H1 (cell line): ENCODE data around the gene ABL2. TPM values are rescaled to one million over a fixed set of nuclear protein-coding genes. Genes with fewer than 3 reads are reported as not detected.

Source experiments
- CTCF ChIA-PET: fragments of 300-600 bp; sonication (Branson Sonifier 250); formaldehyde crosslinking; loops from one replicate; lab custom pipeline; 2021; ENCODE audit not compliant: partially characterized antibody; lab: Charles Lee
- POLR2A ChIA-PET: fragments of 300-600 bp; sonication (Branson Sonifier 250); formaldehyde crosslinking; loops from one replicate; lab custom pipeline; 2021; ENCODE audit warnings: inconsistent platforms; ENCODE audit not compliant: partially characterized antibody; lab: Charles Lee
- DNase-seq, 2 experiments: peaks; one replicate each; pipeline versions ENCODE4 v3.0.0 to v3.0.0-alpha.2; 2010 to 2022; ENCODE audit warnings: low spot score in 2 of 2, low read depth in 1 of 2, mixed read lengths in 1 of 2
- FAIRE-seq: peaks from 2 replicates; lab custom pipeline; 2011; peaks lifted over from hg19 to GRCh38; lab: Jason Lieb, UNC
- H2AFZ ChIP-seq: 2 replicates; pipeline ENCODE4 v1.8.1; 2012; ENCODE audit warnings: low read length, inconsistent platforms
- H2AK5ac ChIP-seq: 2 replicates; pipeline ENCODE4 v1.6.1; 2013; ENCODE audit warnings: low read depth, low read length
- H2BK120ac ChIP-seq: replicated peaks from 2 replicates; pipeline ENCODE3; 2013; ENCODE audit warnings: low read depth, low read length, inconsistent platforms
- H2BK12ac ChIP-seq: 2 replicates; pipeline ENCODE4 v1.6.1; 2013; ENCODE audit warnings: low read depth, low read length
- H2BK15ac ChIP-seq: 2 replicates; pipeline ENCODE4 v1.6.1; 2013; ENCODE audit warnings: low read length
- H2BK20ac ChIP-seq: 2 replicates; pipeline ENCODE4 v1.6.1; 2013; ENCODE audit warnings: low read length
- H2BK5ac ChIP-seq: 2 replicates; pipeline ENCODE4 v1.6.1; 2013; ENCODE audit warnings: low read depth, low read length
- H3K14ac ChIP-seq: 2 replicates; pipeline ENCODE4 v1.6.1; 2013; ENCODE audit warnings: inconsistent platforms; ENCODE audit not compliant: insufficient read length
- H3K18ac ChIP-seq: 2 replicates; pipeline ENCODE4 v1.6.1; 2013; ENCODE audit warnings: low read length; ENCODE audit errors: extremely low read depth
- H3K23ac ChIP-seq: 2 replicates; pipeline ENCODE4 v1.6.1; 2013; ENCODE audit warnings: inconsistent platforms; ENCODE audit not compliant: insufficient read length
- H3K23me2 ChIP-seq: 2 replicates; pipeline ENCODE4 v1.6.1; 2013; ENCODE audit warnings: low read depth, low read length
- H3K27ac ChIP-seq: 2 replicates; pipeline ENCODE4 v1.6.1; 2011; ENCODE audit warnings: low read depth, low read length, inconsistent platforms
- H3K27me3 ChIP-seq, 4 experiments: replicated peaks in 1 of 4; 1 replicate in 1 of 4; 2 replicates in 3 of 4; pipeline versions ENCODE4 v1.6.1 to v1.8.1; 2011 to 2013; ENCODE audit warnings: low read length in 3 of 4, mild to moderate bottlenecking in 3 of 4, inconsistent platforms in 2 of 4, mixed read lengths in 2 of 4, moderate library complexity in 1 of 4; ENCODE audit not compliant: control insufficient read depth in 3 of 4, insufficient read depth in 3 of 4; ENCODE audit errors: extremely low read depth in 1 of 4
- H3K36me3 ChIP-seq, 4 experiments: 2 replicates each; pipeline versions ENCODE4 v1.6.1 to v1.8.1; 2011 to 2013; ENCODE audit warnings: mild to moderate bottlenecking in 4 of 4, low read length in 3 of 4, moderate library complexity in 2 of 4, control low read depth in 1 of 4, inconsistent platforms in 1 of 4; ENCODE audit not compliant: insufficient read depth in 4 of 4, control insufficient read depth in 2 of 4
- H3K4ac ChIP-seq: replicated peaks from 2 replicates; pipeline ENCODE3; 2013; ENCODE audit warnings: low read length, low read depth, mixed read lengths, inconsistent platforms; ENCODE audit not compliant: insufficient read length
- H3K4me1 ChIP-seq, 4 experiments: replicated peaks in 1 of 4; 1 replicate in 1 of 4; 2 replicates in 3 of 4; pipeline versions ENCODE4 v1.6.1 to v1.8.1; 2011 to 2013; ENCODE audit warnings: low read length in 3 of 4, inconsistent platforms in 2 of 4, mixed read lengths in 1 of 4; ENCODE audit not compliant: insufficient read depth in 4 of 4, control insufficient read depth in 3 of 4
- H3K4me2 ChIP-seq, 2 experiments: 2 replicates each; pipeline versions ENCODE4 v1.6.1 to v1.8.1; 2011 to 2013; ENCODE audit warnings: low read depth in 2 of 2, low read length in 2 of 2, control low read depth in 1 of 2, inconsistent platforms in 1 of 2, mild to moderate bottlenecking in 1 of 2; ENCODE audit not compliant: insufficient read depth in 1 of 2
- H3K4me3 ChIP-seq, 4 experiments: fragments of 200-600, 300-600 bp in 1 of 4; sonication (generic), shearing (Covaris generic), sonication (Bioruptor Twin) in 1 of 4; 2 replicates each; pipeline versions ENCODE4 v1.5.1 to v1.8.1; 2011 to 2016; ENCODE audit warnings: low read length in 4 of 4, low read depth in 3 of 4, control low read depth in 2 of 4, inconsistent platforms in 2 of 4, mild to moderate bottlenecking in 2 of 4, mixed read lengths in 1 of 4, moderate library complexity in 1 of 4; ENCODE audit not compliant: insufficient read depth in 2 of 4; ENCODE audit errors: extremely low read depth in 1 of 4
- H3K56ac ChIP-seq: replicated peaks from 2 replicates; pipeline ENCODE3; 2013; ENCODE audit warnings: low read depth, mild to moderate bottlenecking, mixed read lengths, low read length, inconsistent platforms; ENCODE audit not compliant: insufficient read length
- H3K79me1 ChIP-seq: 2 replicates; pipeline ENCODE4 v1.6.1; 2013; ENCODE audit warnings: low read depth, low read length, control low read depth
- H3K79me2 ChIP-seq, 2 experiments: 2 replicates each; pipeline versions ENCODE4 v1.6.1 to v1.8.1; 2012 to 2013; ENCODE audit warnings: low read length in 2 of 2, mild to moderate bottlenecking in 2 of 2, inconsistent platforms in 1 of 2; ENCODE audit not compliant: insufficient read depth in 2 of 2, control insufficient read depth in 1 of 2
- H3K9ac ChIP-seq, 4 experiments: replicated peaks in 1 of 4; 1 replicate in 1 of 4; 2 replicates in 3 of 4; pipeline versions ENCODE4 v1.6.1 to v1.8.1; 2011 to 2013; ENCODE audit warnings: low read depth in 3 of 4, low read length in 3 of 4, control low read depth in 2 of 4, mild to moderate bottlenecking in 2 of 4, moderate library complexity in 2 of 4, inconsistent platforms in 1 of 4; ENCODE audit errors: extremely low read depth in 1 of 4
- H3K9me3 ChIP-seq, 2 experiments: 2 replicates each; pipeline versions ENCODE4 v1.6.1 to v1.8.1; 2012 to 2013; ENCODE audit warnings: mild to moderate bottlenecking in 2 of 2, moderate library complexity in 2 of 2, control low read depth in 1 of 2, inconsistent platforms in 1 of 2, low read depth in 1 of 2, low read length in 1 of 2, mixed read lengths in 1 of 2; ENCODE audit not compliant: insufficient read depth in 2 of 2
- H4K20me1 ChIP-seq, 2 experiments: replicated peaks in 1 of 2; 2 replicates each; pipeline versions ENCODE3 to v1.8.1; 2011 to 2013; ENCODE audit warnings: inconsistent platforms in 2 of 2, low read length in 2 of 2, mild to moderate bottlenecking in 1 of 2; ENCODE audit not compliant: insufficient read depth in 2 of 2, control insufficient read depth in 1 of 2
- H4K5ac ChIP-seq: 2 replicates; pipeline ENCODE4 v1.6.1; 2013; ENCODE audit warnings: low read length, low read depth, mixed read lengths, inconsistent platforms; ENCODE audit not compliant: insufficient read length
- H4K8ac ChIP-seq: 2 replicates; pipeline ENCODE4 v1.8.0; 2013; ENCODE audit warnings: mild to moderate bottlenecking, moderate library complexity, low read length, inconsistent platforms; ENCODE audit not compliant: insufficient read depth; ENCODE audit errors: extremely low read depth
- H4K91ac ChIP-seq: replicated peaks from 2 replicates; pipeline ENCODE3; 2013; ENCODE audit warnings: low read length, mixed read lengths, inconsistent platforms; ENCODE audit not compliant: insufficient read length
- SP4 ChIP-seq: IDR thresholded peaks from 2 replicates; pipeline ENCODE4 v1.6.1; 2012; ENCODE audit warnings: low read length, inconsistent platforms
- WGBS, 2 experiments: shearing (Covaris generic) in 1 of 2; methylation state at CpG; one replicate each; pipeline versions ENCODE4 v1.1.6 to v1.1.7; 2013 to 2015; ENCODE audit warnings: low lambda C conversion rate in 2 of 2, mixed read lengths in 2 of 2, inconsistent platforms in 1 of 2, low coverage in 1 of 2, missing lambda C conversion rate in 1 of 2; ENCODE audit not compliant: insufficient replicate concordance in 2 of 2, insufficient coverage in 1 of 2, insufficient read length in 1 of 2; ENCODE audit errors: extremely low coverage in 1 of 2, missing lambda C conversion rate in 1 of 2; 5-methylcytosine and 5-hydroxymethylcytosine counted together
- polyA plus RNA-seq, 7 experiments: library from polyadenylated mRNA; depleted of rRNA in 3 of 7; stranded (reverse) in 5 of 7; unstranded in 2 of 7; fragments of >200 nt in 5 of 7; fragments of 200-250 nt in 2 of 7; gene quantifications; 1 replicate in 5 of 7; 2 replicates in 1 of 7; 4 replicates in 1 of 7; pipeline versions ENCODE4 v1.2.1 to v1.2.3, GENCODE V29; 2011 to 2013; ENCODE audit warnings: missing spikeins in 2 of 7, mixed read lengths in 2 of 7
- total RNA-seq: library from RNA; stranded (reverse); fragmentation: NEBNext Ultra II Directional; extraction: Animal tissue kit (Norgen Biotek cat#: 25700); gene quantifications from 2 replicates; pipeline ENCODE4 v1.2.1, GENCODE V29; 2021

ABL2 gene
- total and polyA plus RNA-seq, 2 of the 8 experiments (the other 6 are each of a cell fraction or from before 2014, with no cell fraction given) = 4.5 to 19.1 TPM

GRCh38 chr1:179103999-179104398 lies 125.5 kb downstream of the ABL2 start:
- FAIRE-seq = no peak
- no peak overlapping the region for H2BK5ac ChIP-seq

More at GRCh38 chr1:179103999-179104398, 125.5 kb downstream of the ABL2 start:
- Histone ChIP-seq H4K8ac (no peak overlapping the region), H2BK120ac (no peak overlapping the region), H3K9ac (no peak overlapping the region), H3K14ac (no peak overlapping the region), H3K27me3 (no peaks in the 10 kb centered on the region), H2BK12ac (no peak overlapping the region), H4K20me1 (no peaks in the 10 kb centered on the region), H3K18ac (no peak overlapping the region), H4K5ac (no peak overlapping the region), H2AK5ac (no peak overlapping the region), H3K36me3 (peaks cover 0 to 14% (median 8%) of the 10 kb centered on the region in 4 experiments; a peak in 6 of 8 replicates), H3K4ac (no peak overlapping the region), H3K4me2 (no peak overlapping the region), H3K9me3 (no peaks in the 10 kb centered on the region), H3K79me2 (no peaks in the 10 kb centered on the region), H3K79me1 (no peaks in the 10 kb centered on the region), H2BK15ac (no peak overlapping the region), H3K56ac (no peak overlapping the region), H4K91ac (no peak overlapping the region), H3K23ac (no peak overlapping the region)
- DNase-seq = no peak
- CTCF ChIA-PET = interaction anchor here (1.5 to 2.6 kb wide), 2 partner anchors 12 to 153 kb away, joined by 3 to 11 read pairs; no protein-coding TSS in a partner anchor
- WGBS, 2 experiments = 81% methylated on average over 1 of the region's 1 CpG; no CpG with 5 or more reads in 1 of the 2 experiments
- POLR2A ChIA-PET = no interaction called here
- no peak for TF ChIP-seq SP4
- TF ChIP-seq, all 59 proteins: peak for 0
- no peaks in the 10 kb centered on the region; the same call in 1 of the 2 replicates for H3K23me2 ChIP-seq
- H3K27ac ChIP-seq = no peak overlapping the region
- no peak overlapping the region for H2AFZ ChIP-seq
- H3K4me1 ChIP-seq = peaks cover 0 to 5% (median 0%) of the 10 kb centered on the region in 4 experiments; a peak in 1 of 7 replicates
- H3K4me3 ChIP-seq = no peak overlapping the region
- no peak overlapping the region for H2BK20ac ChIP-seq
